ENCODE results near the gene PEX1.
"Not testable (repeated sequence)": the region's sequence is repeated elsewhere in the genome, so short reads cannot be mapped to it uniquely, and the experiment has no call there.

Gene PEX1

GRCh38 chr7:92456236-92456635, 72.1 kb downstream of the PEX1 start:
- DNase-seq, result no peak

GRCh38 chr7:92451645-92452044, 76.7 kb downstream of the PEX1 start:
- DNase-seq, result no peak

- DNase-seq, result peak; percentile 54
These were observed 80.0 kb downstream of the PEX1 start for GRCh38 chr7:92448205-92448747.

- DNase-seq, result peak; percentile 92
These were observed 80.7 kb downstream of the PEX1 start, which contains the start of gene GATAD1 for GRCh38 chr7:92447345-92448204. GATAD1 (plus strand) TSS chr7:92447482; CDS start chr7:92447730, 248 bp downstream.

- no peak for DNase-seq
These were observed 81.4 kb downstream of the PEX1 start for GRCh38 chr7:92446869-92447344.

GRCh38 chr7:92442720-92443119, 85.6 kb downstream of the PEX1 start:
- not testable (repeated sequence) for DNase-seq

- DNase-seq, result no peak
These were observed 90.3 kb downstream of the PEX1 start for GRCh38 chr7:92437956-92438491.
